ENCODE data around the gene SPAG8. TPM values are rescaled to one million over a fixed set of nuclear protein-coding genes. Genes with fewer than 3 reads are reported as not detected.

The SPAG8 gene
- total and polyA plus RNA-seq, 10 of the 15 experiments (the other 5 are each of a cell fraction or from before 2014, with no cell fraction given), result 0.40 to 1.1 (median 0.72) TPM

DNA sequence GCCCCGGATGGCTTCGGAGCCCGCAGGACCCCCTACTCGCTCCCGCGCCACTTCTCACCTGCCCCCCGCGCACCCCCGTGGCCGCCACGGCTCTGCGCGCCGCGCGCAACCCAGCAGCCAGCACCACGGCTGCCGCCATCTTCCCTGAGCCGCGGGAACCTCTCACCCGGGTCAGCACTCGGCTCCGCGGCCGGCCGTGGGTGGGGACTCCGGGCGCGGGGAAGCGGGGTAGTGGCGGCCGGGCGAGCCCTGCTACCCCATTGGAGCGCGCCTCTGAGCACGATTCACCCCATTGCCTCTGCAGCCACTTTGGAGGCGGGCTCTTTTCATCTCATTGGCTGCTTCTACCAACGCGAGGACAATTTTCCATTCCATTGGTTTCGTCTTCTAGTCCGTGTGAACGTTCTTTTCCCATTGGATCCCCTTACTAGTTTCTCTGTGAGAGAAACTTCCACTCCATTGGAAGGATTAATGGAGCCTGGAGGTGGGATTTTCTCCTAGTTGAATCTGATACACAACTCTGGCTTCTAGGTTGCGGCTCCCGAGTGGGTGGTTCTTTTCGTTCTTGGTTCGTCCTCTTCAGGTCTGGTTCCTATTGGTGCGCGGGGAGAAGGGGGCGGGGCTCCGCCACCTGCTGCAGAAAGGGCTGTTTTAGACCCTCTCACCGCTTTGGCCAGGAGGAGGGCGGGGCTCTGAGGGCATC, 2.9 kb upstream of the SPAG8 start, which contains the start of gene HINT2 (continued):
- TF ChIP-seq, protein P1, sequence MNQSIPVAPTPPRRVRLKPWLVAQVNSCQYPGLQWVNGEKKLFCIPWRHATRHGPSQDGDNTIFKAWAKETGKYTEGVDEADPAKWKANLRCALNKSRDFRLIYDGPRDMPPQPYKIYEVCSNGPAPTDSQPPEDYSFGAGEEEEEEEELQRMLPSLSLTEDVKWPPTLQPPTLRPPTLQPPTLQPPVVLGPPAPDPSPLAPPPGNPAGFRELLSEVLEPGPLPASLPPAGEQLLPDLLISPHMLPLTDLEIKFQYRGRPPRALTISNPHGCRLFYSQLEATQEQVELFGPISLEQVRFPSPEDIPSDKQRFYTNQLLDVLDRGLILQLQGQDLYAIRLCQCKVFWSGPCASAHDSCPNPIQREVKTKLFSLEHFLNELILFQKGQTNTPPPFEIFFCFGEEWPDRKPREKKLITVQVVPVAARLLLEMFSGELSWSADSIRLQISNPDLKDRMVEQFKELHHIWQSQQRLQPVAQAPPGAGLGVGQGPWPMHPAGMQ (IDR thresholded peaks at IDR 0.05; ENCODE audit: borderline replicate concordance), result no peak
- TF ChIP-seq, protein P2, sequence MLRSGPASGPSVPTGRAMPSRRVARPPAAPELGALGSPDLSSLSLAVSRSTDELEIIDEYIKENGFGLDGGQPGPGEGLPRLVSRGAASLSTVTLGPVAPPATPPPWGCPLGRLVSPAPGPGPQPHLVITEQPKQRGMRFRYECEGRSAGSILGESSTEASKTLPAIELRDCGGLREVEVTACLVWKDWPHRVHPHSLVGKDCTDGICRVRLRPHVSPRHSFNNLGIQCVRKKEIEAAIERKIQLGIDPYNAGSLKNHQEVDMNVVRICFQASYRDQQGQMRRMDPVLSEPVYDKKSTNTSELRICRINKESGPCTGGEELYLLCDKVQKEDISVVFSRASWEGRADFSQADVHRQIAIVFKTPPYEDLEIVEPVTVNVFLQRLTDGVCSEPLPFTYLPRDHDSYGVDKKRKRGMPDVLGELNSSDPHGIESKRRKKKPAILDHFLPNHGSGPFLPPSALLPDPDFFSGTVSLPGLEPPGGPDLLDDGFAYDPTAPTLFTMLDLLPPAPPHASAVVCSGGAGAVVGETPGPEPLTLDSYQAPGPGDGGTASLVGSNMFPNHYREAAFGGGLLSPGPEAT (IDR thresholded peaks at IDR 0.05; ENCODE audit: low read depth), result peak; percentile 73
- TF ChIP-seq ZNF622 (IDR thresholded peaks at IDR 0.05), result no peak
- peak; percentile 93 for TF ChIP-seq GATAD2B (conservative IDR thresholded peaks at IDR 0.05; ENCODE audit: low read depth)
- TF ChIP-seq ETV6 (conservative IDR thresholded peaks at IDR 0.05 in 1 of 2, IDR thresholded peaks at IDR 0.05 in 1 of 2; ENCODE audit: borderline replicate concordance in 1 of 2, low read depth in 1 of 2), result no peak
- TF ChIP-seq CBX3 (IDR thresholded peaks at IDR 0.05; ENCODE audit: borderline replicate concordance, low read depth), result no peak
- no peak for TF ChIP-seq JUND (IDR thresholded peaks at IDR 0.05; ENCODE audit: low read depth, low read length)
- TF ChIP-seq, protein P3, sequence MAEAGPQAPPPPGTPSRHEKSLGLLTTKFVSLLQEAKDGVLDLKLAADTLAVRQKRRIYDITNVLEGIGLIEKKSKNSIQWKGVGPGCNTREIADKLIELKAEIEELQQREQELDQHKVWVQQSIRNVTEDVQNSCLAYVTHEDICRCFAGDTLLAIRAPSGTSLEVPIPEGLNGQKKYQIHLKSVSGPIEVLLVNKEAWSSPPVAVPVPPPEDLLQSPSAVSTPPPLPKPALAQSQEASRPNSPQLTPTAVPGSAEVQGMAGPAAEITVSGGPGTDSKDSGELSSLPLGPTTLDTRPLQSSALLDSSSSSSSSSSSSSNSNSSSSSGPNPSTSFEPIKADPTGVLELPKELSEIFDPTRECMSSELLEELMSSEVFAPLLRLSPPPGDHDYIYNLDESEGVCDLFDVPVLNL (IDR thresholded peaks at IDR 0.05; ENCODE audit: low read depth, low read length), result 0 out of 2 replicates have a peak, but pooled peaks have one; percentile 11
- no peak for TF ChIP-seq CREM (IDR thresholded peaks at IDR 0.05; ENCODE audit: low read depth)
- TF ChIP-seq POLR2A (IDR thresholded peaks at IDR 0.05; ENCODE audit: low read depth, low read length), result peak; percentile 95
- TF ChIP-seq DPF2 (IDR thresholded peaks at IDR 0.05), result peak; percentile 30
- peak; percentile 46; the same call in 1 of the 2 replicates for TF ChIP-seq EED (IDR thresholded peaks at IDR 0.05; ENCODE audit: low read depth)
- TF ChIP-seq TCF3 (IDR thresholded peaks at IDR 0.05; ENCODE audit: borderline replicate concordance, insufficient read depth, low read depth, low read length), result no peak
- TF ChIP-seq, protein P4, sequence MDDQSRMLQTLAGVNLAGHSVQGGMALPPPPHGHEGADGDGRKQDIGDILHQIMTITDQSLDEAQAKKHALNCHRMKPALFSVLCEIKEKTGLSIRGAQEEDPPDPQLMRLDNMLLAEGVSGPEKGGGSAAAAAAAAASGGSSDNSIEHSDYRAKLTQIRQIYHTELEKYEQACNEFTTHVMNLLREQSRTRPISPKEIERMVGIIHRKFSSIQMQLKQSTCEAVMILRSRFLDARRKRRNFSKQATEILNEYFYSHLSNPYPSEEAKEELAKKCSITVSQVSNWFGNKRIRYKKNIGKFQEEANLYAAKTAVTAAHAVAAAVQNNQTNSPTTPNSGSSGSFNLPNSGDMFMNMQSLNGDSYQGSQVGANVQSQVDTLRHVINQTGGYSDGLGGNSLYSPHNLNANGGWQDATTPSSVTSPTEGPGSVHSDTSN (IDR thresholded peaks at IDR 0.05; ENCODE audit: insufficient replicate concordance, low read depth, low read length), result no peak
- TF ChIP-seq PML (IDR thresholded peaks at IDR 0.05; ENCODE audit: low read length), result peak; percentile 89
- TF ChIP-seq, protein P5, sequence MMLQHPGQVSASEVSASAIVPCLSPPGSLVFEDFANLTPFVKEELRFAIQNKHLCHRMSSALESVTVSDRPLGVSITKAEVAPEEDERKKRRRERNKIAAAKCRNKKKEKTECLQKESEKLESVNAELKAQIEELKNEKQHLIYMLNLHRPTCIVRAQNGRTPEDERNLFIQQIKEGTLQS (IDR thresholded peaks at IDR 0.05; ENCODE audit: borderline replicate concordance, extremely low read depth, low read depth, low read length), result no peak
- TF ChIP-seq, protein P6, sequence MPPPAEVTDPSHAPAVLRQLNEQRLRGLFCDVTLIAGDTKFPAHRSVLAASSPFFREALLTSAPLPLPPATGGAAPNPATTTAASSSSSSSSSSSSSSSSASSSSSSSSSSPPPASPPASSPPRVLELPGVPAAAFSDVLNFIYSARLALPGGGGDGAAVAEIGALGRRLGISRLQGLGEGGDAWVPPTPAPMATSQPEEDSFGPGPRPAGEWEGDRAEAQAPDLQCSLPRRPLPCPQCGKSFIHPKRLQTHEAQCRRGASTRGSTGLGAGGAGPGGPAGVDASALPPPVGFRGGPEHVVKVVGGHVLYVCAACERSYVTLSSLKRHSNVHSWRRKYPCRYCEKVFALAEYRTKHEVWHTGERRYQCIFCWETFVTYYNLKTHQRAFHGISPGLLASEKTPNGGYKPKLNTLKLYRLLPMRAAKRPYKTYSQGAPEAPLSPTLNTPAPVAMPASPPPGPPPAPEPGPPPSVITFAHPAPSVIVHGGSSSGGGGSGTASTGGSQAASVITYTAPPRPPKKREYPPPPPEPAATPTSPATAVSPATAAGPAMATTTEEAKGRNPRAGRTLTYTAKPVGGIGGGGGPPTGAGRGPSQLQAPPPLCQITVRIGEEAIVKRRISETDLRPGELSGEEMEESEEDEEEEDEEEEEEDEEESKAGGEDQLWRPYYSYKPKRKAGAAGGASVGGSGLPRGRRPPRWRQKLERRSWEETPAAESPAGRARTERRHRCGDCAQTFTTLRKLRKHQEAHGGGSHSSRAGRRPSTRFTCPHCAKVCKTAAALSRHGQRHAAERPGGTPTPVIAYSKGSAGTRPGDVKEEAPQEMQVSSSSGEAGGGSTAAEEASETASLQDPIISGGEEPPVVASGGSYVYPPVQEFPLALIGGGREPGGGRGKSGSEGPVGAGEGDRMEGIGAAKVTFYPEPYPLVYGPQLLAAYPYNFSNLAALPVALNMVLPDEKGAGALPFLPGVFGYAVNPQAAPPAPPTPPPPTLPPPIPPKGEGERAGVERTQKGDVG (CRISPR knock-in tag; IDR thresholded peaks at IDR 0.05), result no peak
- peak; percentile 75 for TF ChIP-seq FOS (IDR thresholded peaks at IDR 0.05; ENCODE audit: borderline replicate concordance, extremely low read depth, insufficient read length)
- no peak for TF ChIP-seq CBX5 (IDR thresholded peaks at IDR 0.05; ENCODE audit: low read depth)

All from GM12878 (cell line).